CMK (cell line): Measurements from ENCODE around the gene STMN3.

ENCODE experiments used
- DNase-seq: peaks from one replicate; pipeline ENCODE4 v3.0.0-alpha.2; 2010; ENCODE audit warnings: low read depth

STMN3 gene

DNA sequence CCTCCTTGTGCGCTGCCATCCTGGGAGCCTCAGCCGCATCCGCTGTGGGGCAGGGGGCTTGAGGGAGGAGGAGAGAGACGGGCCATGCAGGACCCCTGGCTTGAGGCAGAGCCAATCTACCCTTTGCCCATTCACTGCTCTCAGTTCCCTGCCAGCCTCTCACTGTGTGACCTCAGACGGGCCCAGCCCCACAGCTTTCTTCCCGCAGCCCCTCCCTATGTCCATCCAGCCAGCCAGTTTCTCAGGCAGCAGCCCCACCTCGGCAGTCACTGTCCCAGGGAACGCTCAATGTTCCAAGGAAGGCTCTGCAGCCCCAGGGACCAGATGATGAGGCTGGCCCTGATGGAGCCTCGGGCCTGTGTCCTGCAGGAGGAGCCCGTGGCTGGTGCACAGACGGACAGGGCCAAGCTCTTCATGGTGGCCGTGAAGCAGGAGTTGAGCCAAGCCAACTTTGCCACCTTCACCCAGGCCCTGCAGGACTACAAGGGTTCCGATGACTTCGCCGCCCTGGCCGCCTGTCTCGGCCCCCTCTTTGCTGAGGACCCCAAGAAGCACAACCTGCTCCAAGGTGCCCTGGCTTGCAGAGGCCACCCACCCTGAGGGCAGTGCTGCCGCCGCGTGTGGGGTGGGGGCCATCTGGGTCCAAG, 39.3 kb upstream of the STMN3 start:
- DNase-seq, result no peak

DNA sequence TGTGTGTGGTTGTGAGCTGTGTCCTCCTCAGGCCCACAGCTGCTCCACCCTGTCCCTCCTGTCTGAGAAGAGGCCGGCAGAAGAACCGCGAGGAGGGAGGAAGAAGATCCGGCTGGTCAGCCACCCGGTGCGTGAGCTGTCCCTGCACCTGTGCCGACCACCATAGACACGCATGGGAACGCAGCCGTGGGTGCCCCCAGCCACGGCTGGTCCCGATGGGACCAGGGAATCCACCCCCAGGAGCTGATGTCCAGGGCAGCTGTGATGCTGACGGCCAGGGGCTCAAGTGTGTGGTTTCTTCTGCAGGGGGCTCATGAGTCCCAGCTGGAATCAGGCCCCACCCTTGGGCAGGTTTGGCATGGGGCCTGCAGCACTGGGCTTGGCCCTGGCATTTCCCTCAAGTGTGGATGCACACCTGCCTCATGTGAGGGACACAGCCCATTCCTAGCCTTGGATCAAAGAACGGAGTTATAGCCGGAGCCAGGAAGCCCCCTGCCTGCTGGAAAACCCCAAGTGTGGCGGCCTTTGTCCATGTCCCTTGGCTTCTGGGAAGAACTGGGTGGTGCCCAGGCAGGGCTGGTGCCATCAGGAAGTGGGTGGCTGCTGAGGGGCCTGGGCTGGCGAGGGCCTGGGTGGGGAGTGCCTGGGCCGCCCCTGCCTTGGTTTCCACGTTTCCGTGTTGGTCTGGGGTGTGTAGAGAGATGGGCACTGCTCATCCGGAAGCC, 38.6 kb upstream of the STMN3 start:
- no peak for DNase-seq

DNA sequence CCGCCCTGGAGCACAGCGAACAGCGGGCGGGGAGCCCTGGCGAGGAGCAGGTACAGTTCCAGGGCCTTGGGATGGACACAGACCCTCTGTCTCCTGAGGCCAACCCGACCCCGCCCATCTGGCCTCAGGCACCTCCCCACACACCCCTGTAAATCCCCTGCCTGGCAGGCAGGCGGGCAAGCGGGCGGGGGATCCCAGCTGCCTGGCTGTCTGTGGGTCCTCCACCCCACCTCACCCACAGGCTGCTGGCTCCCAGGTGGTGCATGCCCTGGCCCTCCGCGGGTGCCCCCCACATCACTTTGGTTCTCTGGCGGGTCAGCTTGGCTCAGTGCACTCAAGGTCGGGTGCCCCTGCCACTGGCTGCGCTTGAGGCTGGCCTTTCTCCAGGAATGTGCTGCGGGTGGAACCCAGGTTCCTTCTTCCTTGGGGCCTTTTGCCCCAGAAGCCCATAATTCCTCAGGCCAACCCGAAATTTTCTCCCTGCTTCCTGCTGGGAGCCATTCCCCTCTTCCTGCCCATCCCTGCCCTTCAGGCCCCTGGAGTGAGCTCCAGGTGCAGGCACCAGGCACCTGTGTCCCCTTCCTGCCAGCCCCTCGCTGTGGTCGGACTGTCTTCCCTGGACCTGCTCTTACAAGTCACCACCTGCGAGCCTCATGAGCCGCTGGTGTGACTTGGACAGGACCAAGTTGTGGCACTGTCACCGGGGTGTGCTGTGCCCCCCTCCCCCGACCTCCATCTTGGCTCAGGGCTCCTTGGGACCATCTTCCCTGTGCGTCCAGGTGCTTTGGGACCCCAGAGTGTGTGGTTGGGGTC, 37.9 kb upstream of the STMN3 start:
- DNase-seq, result no peak

DNA sequence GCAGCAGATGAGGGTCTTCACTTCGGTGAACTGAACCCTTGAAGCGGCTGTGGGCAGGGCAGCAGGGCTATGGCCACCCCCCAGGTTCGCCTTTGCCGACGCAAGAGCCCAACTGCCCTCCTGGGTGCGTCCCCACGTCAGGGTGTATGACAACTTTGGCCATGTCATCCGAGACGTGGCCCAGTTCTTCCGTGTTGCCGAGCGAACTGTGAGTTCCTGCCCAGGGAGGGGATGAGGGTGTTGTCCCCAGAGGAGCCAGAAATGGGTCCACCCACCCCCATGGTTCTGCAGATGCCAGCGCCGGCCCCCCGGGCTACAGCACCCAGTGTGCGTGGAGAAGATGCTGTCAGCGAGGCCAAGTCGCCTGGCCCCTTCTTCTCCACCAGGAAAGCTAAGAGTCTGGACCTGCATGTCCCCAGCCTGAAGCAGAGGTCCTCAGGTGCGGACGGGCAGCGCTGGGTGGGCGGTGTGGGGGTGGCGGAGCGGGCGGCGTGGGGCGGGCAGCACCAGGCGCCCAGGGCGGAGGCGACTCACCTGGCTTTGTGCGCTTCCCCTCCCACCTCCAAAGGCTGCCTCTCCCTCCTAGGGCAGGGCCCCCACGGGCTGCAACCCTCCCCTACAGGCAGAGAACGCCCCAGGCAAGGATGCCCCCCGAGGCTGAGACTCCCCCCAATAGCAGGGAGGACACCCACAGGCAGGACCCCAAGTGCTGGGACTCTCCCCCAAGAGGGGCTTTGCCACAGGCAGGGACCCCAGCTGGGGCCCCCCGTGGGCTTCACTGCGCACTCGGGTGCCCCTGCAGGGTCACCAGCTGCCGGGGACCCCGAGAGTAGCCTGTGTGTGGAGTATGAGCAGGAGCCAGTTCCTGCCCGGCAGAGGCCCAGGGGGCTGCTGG, 37.0 kb upstream of the STMN3 start:
- DNase-seq, result no peak

DNA sequence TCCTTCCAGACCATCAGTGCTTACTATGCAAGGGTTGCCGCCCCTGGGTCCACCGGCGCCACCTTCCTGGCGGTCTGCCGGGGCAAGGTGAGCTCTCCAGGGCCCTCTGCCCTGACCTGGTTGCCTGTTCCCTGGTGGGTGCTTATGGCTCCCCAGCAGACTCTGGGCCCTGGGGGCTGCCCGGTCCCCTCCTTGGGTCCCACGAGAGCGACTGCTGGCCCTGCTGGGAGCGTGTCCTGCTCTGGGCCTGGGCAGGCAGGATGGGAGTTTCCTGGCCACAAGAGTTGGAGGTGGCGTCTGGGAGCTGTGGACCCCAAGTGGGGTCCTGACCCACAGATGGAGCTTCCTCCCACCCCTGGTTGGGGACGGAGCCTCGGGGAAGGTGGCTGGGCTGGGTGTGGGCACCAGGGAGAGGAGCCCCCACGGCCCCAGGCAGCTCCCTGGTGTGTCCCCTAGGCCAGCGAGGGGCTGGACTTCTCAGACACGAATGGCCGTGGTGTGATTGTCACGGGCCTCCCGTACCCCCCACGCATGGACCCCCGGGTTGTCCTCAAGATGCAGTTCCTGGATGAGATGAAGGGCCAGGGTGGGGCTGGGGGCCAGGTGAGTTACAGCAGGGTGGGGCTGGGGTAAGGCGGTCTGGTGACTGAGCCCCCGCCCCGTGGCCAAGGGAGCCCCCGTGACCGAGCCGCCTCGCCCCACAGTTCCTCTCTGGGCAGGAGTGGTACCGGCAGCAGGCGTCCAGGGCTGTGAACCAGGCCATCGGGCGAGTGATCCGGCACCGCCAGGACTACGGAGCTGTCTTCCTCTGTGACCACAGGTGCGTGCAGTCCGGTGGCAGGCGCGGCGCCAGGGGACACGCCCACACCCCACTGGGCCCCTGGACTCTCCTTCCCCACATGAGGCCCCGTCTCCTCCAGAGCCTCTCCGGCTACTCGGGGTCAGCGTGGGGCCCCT, 36.1 kb upstream of the STMN3 start:
- DNase-seq, result no peak

DNA sequence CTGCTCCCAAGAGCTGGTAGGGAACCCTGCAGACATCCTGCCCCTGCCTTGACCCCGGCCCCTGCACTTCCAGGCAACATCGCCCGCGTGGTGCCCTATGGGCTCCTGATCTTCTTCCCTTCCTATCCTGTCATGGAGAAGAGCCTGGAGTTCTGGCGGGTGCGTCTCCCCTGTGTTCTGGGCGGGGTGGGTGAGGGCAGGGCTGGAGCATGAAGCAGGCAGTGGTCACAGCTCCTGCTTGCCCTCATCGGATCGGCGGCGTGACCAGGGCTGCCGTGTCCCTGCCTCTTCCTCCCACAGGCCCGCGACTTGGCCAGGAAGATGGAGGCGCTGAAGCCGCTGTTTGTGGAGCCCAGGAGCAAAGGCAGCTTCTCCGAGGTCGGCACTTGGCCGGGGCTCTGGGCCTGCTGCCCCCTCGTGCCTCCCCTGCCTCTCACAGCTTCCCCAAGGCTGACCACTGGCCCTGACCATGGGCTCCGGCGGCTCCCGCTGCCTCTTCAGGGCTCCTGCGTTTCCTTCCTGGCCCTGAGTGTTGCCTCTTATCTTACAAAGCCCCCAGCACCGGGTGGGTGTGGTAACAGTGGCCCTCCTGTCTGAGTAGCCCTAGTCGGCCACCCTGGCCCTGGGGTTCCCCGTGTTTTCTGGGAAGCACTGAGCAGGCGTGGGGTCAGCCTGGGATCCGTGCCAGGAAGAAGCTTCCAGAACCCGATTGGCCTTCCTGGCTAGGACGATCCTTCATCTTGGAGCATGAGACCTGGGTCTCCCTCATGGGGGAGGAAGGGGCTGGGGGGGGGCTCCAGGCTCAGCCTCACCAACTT, 35.2 kb upstream of the STMN3 start:
- DNase-seq, result no peak

DNA sequence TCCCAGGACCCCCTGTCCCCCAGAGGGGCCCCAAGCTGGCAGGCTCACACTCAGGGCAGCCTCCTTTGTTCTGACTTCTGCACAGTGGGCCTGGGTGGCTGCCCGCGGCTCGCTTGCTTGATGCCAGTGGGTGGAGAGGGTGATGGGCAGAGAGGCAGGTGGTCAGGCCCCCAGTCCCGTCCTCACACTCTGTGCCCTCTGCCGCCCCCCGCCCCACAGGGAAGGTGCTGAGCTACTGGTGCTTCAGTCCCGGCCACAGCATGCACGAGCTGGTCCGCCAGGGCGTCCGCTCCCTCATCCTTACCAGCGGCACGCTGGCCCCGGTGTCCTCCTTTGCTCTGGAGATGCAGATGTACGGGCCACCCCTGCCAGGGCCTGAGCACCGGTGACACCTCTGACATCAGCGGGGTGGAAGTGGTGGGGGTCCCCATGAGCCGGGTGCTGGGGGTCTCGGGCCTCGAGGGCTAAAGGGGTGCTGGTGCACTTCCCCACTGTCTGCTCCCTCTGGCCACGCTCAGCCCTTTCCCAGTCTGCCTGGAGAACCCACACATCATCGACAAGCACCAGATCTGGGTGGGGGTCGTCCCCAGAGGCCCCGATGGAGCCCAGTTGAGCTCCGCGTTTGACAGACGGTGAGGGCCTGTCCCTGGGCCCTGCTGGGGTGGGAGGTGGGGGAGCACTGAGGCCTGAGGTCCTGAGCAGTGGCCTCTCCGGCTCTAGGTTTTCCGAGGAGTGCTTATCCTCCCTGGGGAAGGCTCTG, 34.4 kb upstream of the STMN3 start:
- DNase-seq, result no peak

DNA sequence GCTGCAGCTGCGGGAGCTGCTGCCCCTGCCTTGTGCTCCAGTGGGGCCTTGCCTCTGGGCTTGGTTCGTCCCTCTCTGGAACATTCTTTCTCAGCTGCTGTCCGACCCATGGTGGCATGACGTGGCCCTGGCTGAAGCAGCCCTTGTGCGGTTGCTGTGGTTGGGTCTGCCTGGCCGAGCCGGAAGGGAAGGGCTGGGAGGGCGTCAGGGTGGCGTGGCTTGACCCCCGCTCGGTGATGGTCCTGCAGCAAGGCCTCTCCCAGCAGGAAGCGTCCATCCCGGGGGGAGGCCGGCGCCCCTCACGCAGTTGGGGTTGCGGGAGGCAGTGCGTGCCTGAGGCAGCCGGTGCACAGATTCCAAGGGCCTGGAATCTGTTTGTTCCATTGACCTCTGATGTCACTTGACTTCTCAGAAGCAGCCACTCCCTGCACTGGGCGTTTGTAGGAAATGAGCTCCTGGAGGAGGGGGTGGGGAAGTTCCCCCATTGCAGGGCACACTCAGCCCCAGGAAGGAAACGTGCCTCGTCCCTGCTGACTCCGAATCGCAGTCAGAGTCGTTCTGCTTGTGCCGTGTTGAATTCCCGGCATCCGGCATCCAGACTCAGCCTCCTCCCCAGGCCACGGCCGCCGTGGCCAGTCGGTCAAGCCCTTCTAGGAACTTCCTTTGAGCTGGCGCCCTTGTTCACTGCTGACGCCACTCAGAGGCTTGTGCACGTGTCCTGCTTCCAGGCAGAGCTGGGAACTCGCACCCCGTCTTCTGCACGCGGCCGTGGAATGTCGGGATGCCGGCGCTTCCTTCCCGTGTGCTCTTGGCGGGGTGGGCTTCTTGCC, 33.5 kb upstream of the STMN3 start:
- peak; percentile 89 for DNase-seq

DNA sequence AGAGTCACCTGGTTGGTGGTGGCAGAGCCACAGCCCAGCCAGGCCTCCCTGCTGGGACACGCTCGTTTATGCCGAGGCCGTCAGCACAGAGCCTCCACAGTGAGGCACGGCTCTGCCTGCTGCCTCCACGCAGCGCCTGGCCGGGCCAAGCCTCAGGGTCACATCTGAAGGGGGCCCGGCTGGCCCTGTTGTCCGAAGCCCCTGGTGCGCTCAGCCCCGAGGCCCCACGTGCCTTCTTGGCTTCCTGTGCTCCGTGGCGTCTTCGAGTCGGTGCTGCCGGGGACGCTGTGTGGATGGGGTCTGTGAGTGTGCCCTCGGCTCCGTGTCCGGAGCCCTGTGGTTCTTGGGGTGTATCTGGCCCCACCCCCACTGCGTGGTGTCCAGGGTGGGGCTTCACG, 32.9 kb upstream of the STMN3 start:
- DNase-seq, result no peak

DNA sequence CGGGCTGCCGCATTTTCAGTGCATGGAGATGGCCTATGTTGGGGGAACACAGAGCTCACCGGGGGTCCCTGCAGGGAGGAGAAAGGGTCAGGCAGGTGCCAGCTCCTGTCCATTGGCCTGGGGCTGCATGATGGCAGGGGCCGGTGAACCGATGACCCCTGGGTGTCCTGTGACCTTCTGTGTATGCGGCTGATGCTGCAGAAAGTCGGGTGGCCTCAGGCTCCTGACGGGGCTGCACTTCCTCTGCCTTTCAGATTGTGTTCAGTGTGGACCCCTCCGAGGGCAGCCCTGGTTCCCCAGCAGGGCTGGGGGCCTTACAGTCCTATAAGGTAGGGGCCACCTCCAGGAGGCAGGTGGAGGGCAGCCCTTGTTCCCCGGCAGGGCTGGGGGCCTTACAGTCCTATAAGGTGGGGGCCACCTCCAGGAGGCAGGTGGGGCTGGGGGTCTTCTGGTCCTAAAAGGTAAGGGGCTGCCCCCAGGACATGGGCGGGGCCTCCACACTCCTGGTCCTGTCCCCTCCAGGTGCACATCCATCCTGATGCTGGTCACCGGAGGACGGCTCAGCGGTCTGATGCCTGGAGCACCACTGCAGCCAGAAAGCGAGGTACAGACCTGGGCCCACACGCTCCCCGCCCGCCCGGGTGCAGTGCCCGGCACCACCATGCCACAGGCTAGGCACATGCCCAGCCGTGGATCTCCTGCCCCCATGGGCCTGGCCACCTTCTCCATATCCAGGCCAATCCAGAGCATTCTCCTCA, 32.2 kb upstream of the STMN3 start:
- no peak for DNase-seq

DNA sequence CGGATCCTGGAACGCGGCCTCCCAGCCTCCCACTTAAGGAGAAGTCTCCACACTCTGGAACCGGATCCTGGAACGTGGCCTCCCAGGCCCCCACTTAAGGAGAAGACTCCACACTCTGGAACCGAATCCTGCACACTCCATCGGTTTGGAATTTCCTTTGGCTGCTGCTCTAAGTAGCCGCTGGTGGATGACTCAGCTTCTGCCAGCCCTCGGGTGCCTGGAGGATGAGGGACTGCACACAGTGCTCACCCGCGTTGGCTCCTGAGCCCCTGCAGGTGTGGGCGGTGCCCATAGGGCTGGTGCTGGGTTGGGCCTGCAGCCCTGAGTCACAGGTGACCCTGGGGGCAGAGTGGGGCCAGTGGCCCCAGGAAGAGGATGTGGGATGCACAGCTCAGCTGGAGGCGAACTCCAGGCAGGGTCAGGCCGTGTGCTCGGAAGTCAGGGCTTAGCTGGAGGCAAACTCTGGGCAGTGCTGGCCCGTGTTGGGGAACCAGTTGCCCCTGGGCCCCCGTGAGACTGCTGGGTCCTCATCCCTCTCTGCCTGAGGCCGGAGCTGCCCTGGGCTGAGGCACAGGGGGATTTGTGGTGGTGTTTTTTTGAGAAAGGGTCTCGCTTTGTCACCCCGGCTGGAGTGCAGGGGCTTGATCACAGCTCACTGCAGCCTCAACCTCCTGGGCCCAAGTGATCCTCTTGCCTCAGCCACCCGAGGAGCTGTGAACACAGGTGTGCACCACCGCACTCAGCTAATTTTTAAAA, 29.3 kb upstream of the STMN3 start:
- peak; percentile 36 for DNase-seq

DNA sequence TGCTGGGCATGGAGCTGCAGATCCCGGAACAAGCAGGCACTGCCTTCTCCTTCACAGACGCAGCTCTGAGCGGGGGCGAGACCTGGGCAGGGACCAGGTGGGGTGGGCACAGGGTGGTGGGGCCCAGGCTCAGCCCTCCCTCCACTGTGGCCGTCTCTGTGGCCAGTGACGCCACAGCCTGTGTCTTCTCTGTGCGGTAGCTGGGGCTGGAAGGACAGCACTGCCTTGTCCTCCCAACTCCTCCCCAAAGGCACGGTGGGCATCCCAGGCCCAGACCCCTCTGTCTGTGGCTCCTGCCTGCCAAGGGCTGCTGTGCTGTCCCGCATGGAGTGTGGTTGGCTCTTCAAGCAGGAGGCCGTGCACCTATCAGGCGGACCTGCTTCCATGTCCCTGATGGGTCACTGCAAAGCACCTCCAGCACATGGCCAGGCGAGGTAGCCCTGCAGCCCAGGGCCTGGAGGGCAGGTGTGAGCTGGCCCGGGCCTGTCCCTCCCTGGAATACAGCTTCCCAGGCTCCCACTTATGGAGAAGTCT, 28.5 kb upstream of the STMN3 start:
- DNase-seq, result no peak

DNA sequence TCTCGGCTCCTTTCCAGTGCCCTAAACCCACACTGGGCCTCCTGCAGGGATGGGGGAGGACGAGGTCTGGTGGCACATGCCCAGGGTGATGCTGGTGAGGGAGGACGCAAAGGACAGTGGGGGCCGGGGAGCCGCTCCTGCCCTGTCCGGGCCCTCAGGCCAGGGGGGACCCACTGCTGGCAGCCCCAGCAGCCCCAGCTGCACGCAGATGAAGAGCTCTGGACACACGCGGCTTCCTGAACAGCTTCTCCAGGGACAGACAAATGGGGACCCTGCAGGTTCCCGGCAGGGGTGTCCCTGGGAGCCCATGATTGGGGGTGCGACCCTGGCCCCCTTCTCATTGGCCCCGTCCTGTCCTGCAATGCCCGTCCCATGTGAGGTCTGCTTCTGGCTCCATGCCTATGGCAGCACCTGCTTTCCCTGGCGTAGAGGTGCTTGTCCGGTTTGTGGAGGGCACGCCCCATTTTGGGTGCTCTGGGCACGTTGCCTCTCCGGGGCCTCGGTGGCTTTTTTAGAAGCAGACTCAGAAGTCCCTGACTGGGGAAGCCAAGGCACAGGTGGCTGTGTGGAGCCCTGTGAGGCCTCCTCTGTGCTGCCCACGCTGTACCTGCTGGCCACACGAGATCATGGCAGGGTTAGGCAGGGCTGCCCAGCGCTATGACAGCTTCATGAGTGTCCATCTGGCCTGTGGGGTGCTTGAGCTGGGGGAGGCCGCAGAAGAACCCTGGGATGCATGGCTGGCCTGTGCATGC, 27.8 kb upstream of the STMN3 start:
- no peak for DNase-seq

DNA sequence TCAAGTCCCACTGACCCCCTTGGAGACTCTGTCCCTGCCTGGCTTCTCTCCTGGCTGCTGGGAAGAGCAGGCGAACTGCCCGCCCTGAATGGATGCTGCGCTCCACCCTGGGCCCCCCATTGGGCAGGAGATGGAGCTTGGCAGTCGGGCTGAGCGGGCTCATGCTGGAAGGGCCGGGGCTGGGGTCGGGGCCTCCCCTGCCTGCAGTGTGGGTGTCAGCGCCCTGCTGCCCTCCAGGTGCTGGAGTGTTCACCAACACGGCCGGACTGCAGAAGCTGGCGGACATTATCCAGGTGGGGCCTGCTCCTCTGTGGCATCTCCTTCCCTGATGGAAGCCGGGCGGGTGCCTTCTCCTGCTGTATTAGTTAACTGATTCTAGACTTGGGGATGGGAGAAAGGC, 27.2 kb upstream of the STMN3 start:
- DNase-seq, result no peak

DNA sequence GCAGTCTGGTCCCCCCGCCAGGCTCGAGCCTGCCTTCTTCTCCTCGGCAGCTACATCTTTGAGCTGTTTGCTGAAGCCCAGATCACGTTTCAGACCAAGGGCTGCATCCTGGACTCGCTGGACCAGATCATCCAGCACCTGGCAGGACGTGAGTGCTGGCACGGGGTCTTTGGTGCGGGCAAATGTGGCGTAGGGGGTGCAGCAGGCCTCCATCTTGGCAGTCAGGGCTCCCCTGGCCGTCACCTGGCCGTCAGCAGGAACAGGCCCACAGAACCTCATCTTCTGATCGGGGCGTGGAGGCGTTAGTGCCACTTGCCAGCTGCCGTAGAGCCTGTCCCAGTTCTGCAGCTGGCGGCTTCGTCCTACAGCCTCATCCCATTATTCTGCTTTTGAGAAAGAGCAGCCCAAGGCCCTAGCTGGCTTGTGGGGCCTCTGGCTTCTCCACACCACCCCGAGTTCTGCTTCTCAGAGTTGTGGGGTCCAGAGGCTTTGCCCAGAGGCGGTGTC, 26.6 kb upstream of the STMN3 start:
- no peak for DNase-seq
